Measurements from ENCODE around the gene CALHM5.
A peak's percentile ranks its signal among the peaks of the same experiment; 100 is the strongest.

Gene CALHM5

DNA sequence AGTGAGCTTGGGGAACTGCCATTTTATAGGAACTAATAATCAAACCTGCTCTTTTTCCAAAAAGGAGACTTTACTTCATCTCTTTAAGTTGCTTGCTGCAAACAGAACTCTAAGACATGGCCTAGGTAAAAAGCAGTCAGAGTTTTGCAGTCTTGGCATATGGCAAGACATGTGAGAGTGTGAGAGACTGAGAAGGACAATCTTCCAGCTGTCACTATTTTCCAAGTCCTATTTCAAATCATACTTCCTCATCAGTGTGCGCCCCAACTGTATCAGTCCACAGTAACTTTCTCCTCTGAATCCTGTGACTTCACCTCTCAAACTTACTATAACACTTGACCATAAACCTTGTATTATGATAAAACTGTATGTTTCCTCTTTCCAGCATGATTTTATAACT, 39.9 kb upstream of the CALHM5 start:
- no peak for TF ChIP-seq CTCF (conservative IDR thresholded peaks at IDR 0.05)
- no peak overlapping the region for H3K27ac ChIP-seq

- TF ChIP-seq CTCF (conservative IDR thresholded peaks at IDR 0.05), result no peak
- no peak overlapping the region for H3K27ac ChIP-seq
Measured at GRCh38 chr6:116472706-116473105, 38.7 kb upstream of the CALHM5 start.

DNA sequence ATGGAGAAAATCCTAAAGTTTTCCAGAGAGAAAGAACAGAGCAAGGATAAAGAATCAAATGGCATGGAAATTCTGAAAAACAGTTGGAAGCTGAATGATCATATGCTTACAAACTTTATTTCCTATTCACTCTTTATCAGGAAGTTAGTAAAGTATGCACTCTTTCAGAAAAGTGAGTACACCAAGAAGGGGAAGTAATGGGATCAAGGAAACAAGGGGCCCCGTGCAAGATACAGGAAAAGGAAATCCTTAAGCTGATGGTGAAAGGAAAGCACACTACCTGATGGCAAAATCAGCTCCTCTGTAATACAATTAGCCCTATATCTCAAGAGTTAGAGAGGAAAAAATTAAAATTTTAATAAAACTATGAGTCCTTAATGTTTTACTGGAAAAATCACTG, 36.3 kb upstream of the CALHM5 start:
- TF ChIP-seq CTCF (conservative IDR thresholded peaks at IDR 0.05), result no peak
- no peak overlapping the region for H3K27ac ChIP-seq

- TF ChIP-seq CTCF (conservative IDR thresholded peaks at IDR 0.05), result no peak
- no peak overlapping the region for H3K27ac ChIP-seq
Measured at GRCh38 chr6:116476002-116476678, 35.3 kb upstream of the CALHM5 start.

GRCh38 chr6:116482780-116483179, 28.7 kb upstream of the CALHM5 start:
- H3K27ac ChIP-seq, result 0 out of 2 replicates have a peak overlapping the region, but pooled peaks have one; percentile 8
- no peak for TF ChIP-seq CTCF (conservative IDR thresholded peaks at IDR 0.05)

- TF ChIP-seq CTCF (conservative IDR thresholded peaks at IDR 0.05), result no peak
- peak overlapping the region; percentile 8; the same call in 1 of the 2 replicates for H3K27ac ChIP-seq
Measured at GRCh38 chr6:116483616-116484015, 27.8 kb upstream of the CALHM5 start.

DNA sequence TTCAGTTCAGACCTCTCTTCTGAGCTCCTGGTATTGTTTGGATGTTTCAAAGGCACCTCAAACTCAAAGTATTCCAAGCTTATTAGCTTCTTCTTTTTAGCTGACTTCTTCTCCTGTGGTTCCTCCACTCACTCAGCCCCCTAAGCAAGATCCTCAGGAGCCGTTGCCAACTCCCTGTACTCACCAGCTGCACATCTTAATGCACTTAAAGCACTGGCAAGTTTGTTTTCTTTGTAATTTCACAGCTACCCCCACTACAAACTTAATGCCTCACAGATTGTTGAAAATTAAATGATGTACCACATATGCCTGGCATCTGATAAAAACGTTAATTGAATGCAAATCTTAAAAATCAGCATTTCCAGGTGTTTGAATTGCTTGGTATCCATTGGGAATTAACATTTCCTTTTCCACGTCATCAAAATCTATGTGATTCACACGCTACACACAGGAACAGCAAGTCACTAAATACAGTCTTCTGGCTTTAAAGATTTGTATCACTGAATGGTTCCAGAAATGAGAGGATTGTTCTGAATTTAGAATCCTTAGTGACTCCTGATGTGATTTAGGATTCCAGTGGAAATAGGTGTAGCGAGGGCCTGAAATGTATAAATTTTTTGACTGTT, 25.8 kb upstream of the CALHM5 start:
- H3K27ac ChIP-seq, result no peak overlapping the region
- TF ChIP-seq CTCF (conservative IDR thresholded peaks at IDR 0.05), result no peak

Measured in VCaP (cell line).